CD14-positive monocyte (primary cell): ENCODE results near the gene SMTNL2. TPM values are rescaled to one million over a fixed set of nuclear protein-coding genes. Genes with fewer than 3 reads are reported as not detected.

Source experiments
- DNase-seq, 3 donors: peaks; one replicate each; pipeline ENCODE4 v3.0.0-alpha.2; 2011 to 2022
- H2AFZ ChIP-seq: 2 replicates; pipeline ENCODE4 v1.6.0; 2012; ENCODE audit warnings: mild to moderate bottlenecking, low read depth, low read length, inconsistent platforms; ENCODE audit not compliant: insufficient read depth, poor library complexity, severe bottlenecking
- H3K27ac ChIP-seq, 2 donors: 1 replicate in 1 of 2; 2 replicates in 1 of 2; pipeline ENCODE4 v1.5.1; 2012 to 2013; ENCODE audit warnings: low read length in 2 of 2, control low read depth in 1 of 2, inconsistent platforms in 1 of 2, low read depth in 1 of 2, mild to moderate bottlenecking in 1 of 2
- H3K27me3 ChIP-seq, 2 donors: one replicate each; pipeline versions ENCODE4 v1.6.0 to v1.6.1; 2011 to 2013; ENCODE audit warnings: low read length in 2 of 2; ENCODE audit not compliant: control insufficient read depth in 2 of 2, insufficient read depth in 2 of 2
- H3K36me3 ChIP-seq, 2 donors: replicated peaks in 1 of 2; 1 replicate in 1 of 2; 2 replicates in 1 of 2; pipeline versions ENCODE4 v1.5.1 to v1.6.1; 2012 to 2013; ENCODE audit warnings: low read length in 2 of 2, control low read depth in 1 of 2, inconsistent platforms in 1 of 2, mild to moderate bottlenecking in 1 of 2; ENCODE audit not compliant: insufficient read depth in 2 of 2, control insufficient read depth in 1 of 2
- H3K4me1 ChIP-seq, 2 donors: 1 replicate in 1 of 2; 2 replicates in 1 of 2; pipeline versions ENCODE4 v1.5.1 to v1.6.1; 2012 to 2013; ENCODE audit warnings: low read length in 2 of 2, control low read depth in 1 of 2, inconsistent platforms in 1 of 2, mild to moderate bottlenecking in 1 of 2, moderate library complexity in 1 of 2; ENCODE audit not compliant: insufficient read depth in 2 of 2, control insufficient read depth in 1 of 2
- H3K4me2 ChIP-seq: replicated peaks from 2 replicates; pipeline ENCODE3; 2012; ENCODE audit warnings: low read length, moderate library complexity, mild to moderate bottlenecking; ENCODE audit not compliant: poor library complexity, severe bottlenecking; ENCODE audit errors: extremely low read depth
- H3K4me3 ChIP-seq, 3 experiments: fragments of 200-600 bp in 1 of 3; sonication (generic) in 1 of 3; replicated peaks in 1 of 3; 1 replicate in 2 of 3; 2 replicates in 1 of 3; pipeline ENCODE4 v1.5.1; 2011 to 2013; ENCODE audit warnings: low read length in 3 of 3, mild to moderate bottlenecking in 3 of 3, control low read depth in 2 of 3, low read depth in 2 of 3, inconsistent platforms in 1 of 3, moderate library complexity in 1 of 3
- H3K79me2 ChIP-seq: 2 replicates; pipeline ENCODE4 v1.6.0; 2012; ENCODE audit warnings: mild to moderate bottlenecking, control low read depth, inconsistent platforms, low read length, moderate library complexity; ENCODE audit not compliant: insufficient read depth
- H3K9ac ChIP-seq: 2 replicates; pipeline ENCODE4 v1.6.0; 2017; ENCODE audit warnings: low read length, mild to moderate bottlenecking; ENCODE audit not compliant: insufficient read depth, poor library complexity, severe bottlenecking
- H3K9me3 ChIP-seq, 2 donors: replicated peaks in 1 of 2; 1 replicate in 1 of 2; 2 replicates in 1 of 2; pipeline versions ENCODE4 v1.5.1 to v1.6.1; 2012 to 2013; ENCODE audit warnings: low read length in 2 of 2, control low read depth in 1 of 2; ENCODE audit not compliant: control insufficient read depth in 1 of 2, insufficient read depth in 1 of 2
- H4K20me1 ChIP-seq: 2 replicates; pipeline ENCODE4 v1.6.0; 2012; ENCODE audit warnings: mild to moderate bottlenecking, low read length, control low read depth, moderate library complexity; ENCODE audit not compliant: insufficient read depth
- H3K27ac Mint-ChIP-seq, 7 donors: one replicate each; pipeline ENCODE4 v1.8.0; 2020; ENCODE audit warnings: mild to moderate bottlenecking in 7 of 7, mixed read lengths in 7 of 7, moderate library complexity in 6 of 7, inconsistent platforms in 2 of 7
- H3K27me3 Mint-ChIP-seq, 3 donors: one replicate each; pipeline ENCODE4 v1.8.0; 2021 to 2022; ENCODE audit warnings: low read depth in 3 of 3, mild to moderate bottlenecking in 3 of 3, mixed read lengths in 3 of 3, moderate library complexity in 3 of 3, inconsistent platforms in 1 of 3
- H3K36me3 Mint-ChIP-seq, 2 donors: one replicate each; pipeline ENCODE4 v1.8.0; 2020; ENCODE audit warnings: mixed read lengths in 2 of 2, inconsistent platforms in 1 of 2, mild to moderate bottlenecking in 1 of 2
- H3K4me1 Mint-ChIP-seq: one replicate; pipeline ENCODE4 v1.8.0; 2020; ENCODE audit warnings: mild to moderate bottlenecking, mixed read lengths
- H3K4me3 Mint-ChIP-seq, 2 donors: one replicate each; pipeline ENCODE4 v1.8.0; 2020; ENCODE audit warnings: mild to moderate bottlenecking in 2 of 2, mixed read lengths in 2 of 2, moderate library complexity in 1 of 2
- H3K9me3 Mint-ChIP-seq, 7 donors: one replicate each; pipeline ENCODE4 v1.8.0; 2020 to 2022; ENCODE audit warnings: mixed read lengths in 7 of 7, mild to moderate bottlenecking in 6 of 7, moderate library complexity in 6 of 7, inconsistent platforms in 2 of 7
- WGBS: methylation state at CpG from one replicate; pipeline ENCODE4 v1.1.5; 2013; ENCODE audit warnings: missing lambda C conversion rate; ENCODE audit not compliant: insufficient coverage; 5-methylcytosine and 5-hydroxymethylcytosine counted together
- intact Hi-C, 2 donors: fragments of 100-400 bp; cut with micrococcal nuclease; formaldehyde crosslinking; loops; one replicate each; pipeline versions ENCODE4 v1.15.0 to v1.15.1; 2023
- polyA plus RNA-seq, 3 donors: library from polyadenylated mRNA; depleted of rRNA in 1 of 3; unstranded in 2 of 3; stranded (reverse) in 1 of 3; fragments of 300-500 nt in 2 of 3; fragments of >200 nt in 1 of 3; fragmentation: Illumina TruSeq in 2 of 3; gene quantifications; 1 replicate in 2 of 3; 2 replicates in 1 of 3; pipeline ENCODE4 v1.2.3, GENCODE V29; 2012 to 2021
- TF ChIP-seq, protein P1 (sequence below): fragments of 200-600 bp; IDR thresholded peaks from one replicate; pipeline ENCODE4 v1.8.0; 2022; ENCODE audit warnings: antibody characterized with exemption, mild to moderate bottlenecking

Gene SMTNL2
- polyA plus RNA-seq, 3 donors: 0.08 TPM; not detected in 2

DNA sequence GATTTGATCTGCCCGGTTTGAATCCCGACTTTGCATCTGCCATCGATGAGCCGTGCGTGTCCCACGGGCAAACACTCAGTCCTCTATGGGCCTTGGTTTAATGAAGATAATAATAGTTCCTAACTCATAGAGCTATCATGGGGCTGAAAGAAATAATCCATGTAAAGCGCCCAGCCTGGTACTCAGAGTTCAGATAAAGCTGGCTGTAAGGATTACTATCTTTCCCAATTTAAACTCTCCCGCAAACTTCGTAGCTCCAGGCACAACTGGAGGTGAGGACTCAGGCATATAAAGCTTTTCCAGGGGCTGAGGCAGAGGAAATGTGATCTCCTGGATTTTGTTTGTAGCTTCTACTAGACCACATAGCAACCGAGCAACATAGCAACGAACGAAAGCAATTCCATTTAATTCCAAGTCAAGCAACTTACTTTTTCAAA, 40.9 kb downstream of the SMTNL2 start:
- Histone ChIP-seq H2AFZ (no peak overlapping the region), H3K27me3 (peaks cover 0 to 3% of the 10 kb centered on the region in 2 donors), H3K4me3 (no peak overlapping the region), H3K27ac (no peak overlapping the region), H3K4me2 (no peak overlapping the region), H3K4me1 (no peaks in the 10 kb centered on the region), H4K20me1 (no peaks in the 10 kb centered on the region), H3K9ac (no peak overlapping the region), H3K9me3 (peaks cover 7 to 13% of the 10 kb centered on the region in 2 donors), H3K79me2 (no peaks in the 10 kb centered on the region), H3K36me3 (no peaks in the 10 kb centered on the region)
- H3K36me3 Mint-ChIP-seq: no peaks in the 10 kb centered on the region
- peaks cover 0 to 18% (median 5%) of the 10 kb centered on the region in 3 donors for H3K27me3 Mint-ChIP-seq
- WGBS: 88% methylated on average over 1 of the region's 12 CpGs
- H3K9me3 Mint-ChIP-seq: peaks cover 0 to 2% (median under 1%) of the 10 kb centered on the region in 7 donors
- no peak overlapping the region for H3K27ac Mint-ChIP-seq
- peaks cover 12% of the 10 kb centered on the region for H3K4me1 Mint-ChIP-seq
- DNase-seq: no peak
- intact Hi-C loops: loop anchor here in 1 of 2 donors (5.0 kb wide), 2 partner anchors 58 to 203 kb away; no protein-coding TSS in a partner anchor
- H3K4me3 Mint-ChIP-seq: no peak overlapping the region
- TF ChIP-seq, protein P1, sequence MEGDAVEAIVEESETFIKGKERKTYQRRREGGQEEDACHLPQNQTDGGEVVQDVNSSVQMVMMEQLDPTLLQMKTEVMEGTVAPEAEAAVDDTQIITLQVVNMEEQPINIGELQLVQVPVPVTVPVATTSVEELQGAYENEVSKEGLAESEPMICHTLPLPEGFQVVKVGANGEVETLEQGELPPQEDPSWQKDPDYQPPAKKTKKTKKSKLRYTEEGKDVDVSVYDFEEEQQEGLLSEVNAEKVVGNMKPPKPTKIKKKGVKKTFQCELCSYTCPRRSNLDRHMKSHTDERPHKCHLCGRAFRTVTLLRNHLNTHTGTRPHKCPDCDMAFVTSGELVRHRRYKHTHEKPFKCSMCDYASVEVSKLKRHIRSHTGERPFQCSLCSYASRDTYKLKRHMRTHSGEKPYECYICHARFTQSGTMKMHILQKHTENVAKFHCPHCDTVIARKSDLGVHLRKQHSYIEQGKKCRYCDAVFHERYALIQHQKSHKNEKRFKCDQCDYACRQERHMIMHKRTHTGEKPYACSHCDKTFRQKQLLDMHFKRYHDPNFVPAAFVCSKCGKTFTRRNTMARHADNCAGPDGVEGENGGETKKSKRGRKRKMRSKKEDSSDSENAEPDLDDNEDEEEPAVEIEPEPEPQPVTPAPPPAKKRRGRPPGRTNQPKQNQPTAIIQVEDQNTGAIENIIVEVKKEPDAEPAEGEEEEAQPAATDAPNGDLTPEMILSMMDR: no peak

DNA sequence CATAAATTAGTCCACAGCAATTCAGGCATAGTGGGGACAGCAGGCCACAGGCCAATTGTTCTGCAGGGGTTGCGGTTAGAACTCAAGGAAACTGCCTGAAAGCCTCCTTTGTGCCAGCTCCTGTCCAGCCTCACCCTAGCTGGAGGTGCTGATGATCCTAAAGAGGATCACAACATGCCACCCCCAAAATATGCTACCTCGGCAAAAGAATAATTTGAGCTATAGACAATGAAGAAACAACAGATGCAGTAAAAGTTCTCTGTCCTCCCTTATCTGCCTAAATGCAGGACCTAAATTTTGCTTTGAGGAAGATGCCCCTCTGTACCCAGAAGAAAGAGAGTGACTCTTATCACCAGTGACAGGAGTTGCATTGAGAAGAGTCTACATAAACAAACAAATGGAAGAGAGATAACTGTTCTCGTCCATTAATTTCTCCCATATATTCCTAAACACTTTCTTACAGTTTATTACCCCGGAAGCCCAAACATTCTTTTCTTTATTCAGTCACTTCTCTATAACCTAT, 42.5 kb downstream of the SMTNL2 start:
- no peak overlapping the region for H3K27ac Mint-ChIP-seq
- Histone ChIP-seq H3K27me3 (peaks cover 0 to 3% of the 10 kb centered on the region in 2 donors), H3K9me3 (peaks cover 6 to 7% of the 10 kb centered on the region in 2 donors), H3K36me3 (no peaks in the 10 kb centered on the region), H3K9ac (no peak overlapping the region), H3K79me2 (no peaks in the 10 kb centered on the region), H3K4me1 (no peaks in the 10 kb centered on the region), H3K27ac (no peak overlapping the region), H3K4me2 (no peak overlapping the region), H2AFZ (no peak overlapping the region), H4K20me1 (no peaks in the 10 kb centered on the region), H3K4me3 (no peak overlapping the region)
- no peak for DNase-seq
- no peak overlapping the region for H3K4me3 Mint-ChIP-seq
- intact Hi-C loops: loop anchor here in 1 of 2 donors (5.0 kb wide), 2 partner anchors 59 to 204 kb away; no protein-coding TSS in a partner anchor
- H3K9me3 Mint-ChIP-seq: peaks cover 0 to 2% (median 0%) of the 10 kb centered on the region in 7 donors
- 100% methylated on average over 1 of the region's 4 CpGs for WGBS
- peaks cover 16% of the 10 kb centered on the region for H3K4me1 Mint-ChIP-seq
- H3K36me3 Mint-ChIP-seq: no peaks in the 10 kb centered on the region
- H3K27me3 Mint-ChIP-seq: peaks cover 0 to 18% (median 5%) of the 10 kb centered on the region in 3 donors
- TF ChIP-seq, protein P1: no peak
